Muscle layer of colon (tissue), 2 donors: ENCODE measurements around the gene TBC1D25.
A peak's percentile ranks its signal among the peaks of the same experiment; 100 is the strongest.
"Not testable (repeated sequence)": the region's sequence is repeated elsewhere in the genome, so short reads cannot be mapped to it uniquely, and the experiment has no call there.

Experiments used
- H3K27ac ChIP-seq: one replicate; pipeline ENCODE4 v1.7.0; 2013; ENCODE audit warnings: low read depth, mild to moderate bottlenecking, low read length, moderate library complexity
- H3K27me3 ChIP-seq, 2 donors: one replicate each; pipeline ENCODE4 v1.7.0; 2013; ENCODE audit warnings: low read length in 2 of 2, mild to moderate bottlenecking in 2 of 2; ENCODE audit not compliant: insufficient read depth in 2 of 2, control insufficient read depth in 1 of 2
- H3K36me3 ChIP-seq: one replicate; pipeline ENCODE4 v1.7.0; 2013; ENCODE audit warnings: mild to moderate bottlenecking, low read length; ENCODE audit not compliant: insufficient read depth
- H3K4me1 ChIP-seq: one replicate; pipeline ENCODE4 v1.7.0; 2013; ENCODE audit warnings: mild to moderate bottlenecking, low read length; ENCODE audit not compliant: insufficient read depth
- H3K4me3 ChIP-seq, 2 donors: one replicate each; pipeline ENCODE4 v1.7.0; 2013; ENCODE audit warnings: low read length in 2 of 2, low read depth in 1 of 2, mild to moderate bottlenecking in 1 of 2, moderate library complexity in 1 of 2
- H3K9ac ChIP-seq: one replicate; pipeline ENCODE4 v1.7.0; 2013; ENCODE audit warnings: low read length
- H3K9me3 ChIP-seq: one replicate; pipeline ENCODE4 v1.7.0; 2013; ENCODE audit warnings: mild to moderate bottlenecking, low read length
- donor health status: abdominal sarcoma.
- donor health status: Adenocarcinoma of cecum.

Gene TBC1D25

DNA sequence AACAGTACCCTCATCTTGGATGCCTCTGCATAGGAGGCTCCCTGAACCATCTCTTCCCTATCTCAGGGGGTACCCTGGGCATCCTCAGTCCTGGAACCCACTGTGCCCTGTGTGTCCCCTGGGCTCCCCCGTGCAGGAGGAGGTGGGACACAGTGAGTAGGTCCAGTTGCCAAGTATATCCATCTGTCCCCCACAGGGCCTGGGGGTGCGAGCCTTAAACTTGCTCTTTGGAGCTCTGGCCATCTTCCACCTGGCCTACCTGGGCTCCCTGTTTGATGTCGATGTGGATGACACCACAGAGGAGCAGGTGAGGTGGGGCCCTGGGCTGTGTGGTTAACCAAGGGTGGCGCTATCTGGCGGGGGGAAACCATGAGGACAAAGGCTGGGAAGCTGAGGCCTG lies 22.5 kb upstream of the TBC1D25 start:
- H3K27ac ChIP-seq: no peak overlapping the region
- H3K4me3 ChIP-seq: no peak overlapping the region
- H3K4me1 ChIP-seq: no peaks in the 10 kb centered on the region
- H3K36me3 ChIP-seq: peaks cover 13% of the 10 kb centered on the region
- peaks cover 0 to 10% of the 10 kb centered on the region in 2 donors for H3K27me3 ChIP-seq
- no peak overlapping the region for H3K9ac ChIP-seq
- H3K9me3 ChIP-seq: no peaks in the 10 kb centered on the region

DNA sequence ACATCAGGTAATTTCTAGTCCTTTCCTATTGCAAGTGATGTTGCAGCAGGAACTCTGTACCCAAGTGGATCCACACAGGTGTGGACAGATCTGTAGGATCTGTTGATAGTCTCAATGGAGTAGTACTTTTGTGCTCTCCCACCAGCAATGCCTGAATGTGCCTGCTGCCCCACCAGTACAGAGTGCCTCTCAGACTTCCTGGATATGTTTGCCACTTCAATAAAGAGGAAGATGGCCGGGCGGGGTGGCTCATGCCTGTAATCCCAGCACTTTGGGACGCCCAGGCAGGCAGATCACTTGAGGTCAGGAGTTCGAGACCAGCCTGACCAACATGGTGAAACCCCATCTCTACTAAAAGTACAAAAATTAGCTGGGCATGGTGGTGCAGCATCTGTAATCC lies 20.0 kb upstream of the TBC1D25 start:
- not testable (repeated sequence) for H3K4me1 ChIP-seq, H3K4me3 ChIP-seq, H3K9ac ChIP-seq

DNA sequence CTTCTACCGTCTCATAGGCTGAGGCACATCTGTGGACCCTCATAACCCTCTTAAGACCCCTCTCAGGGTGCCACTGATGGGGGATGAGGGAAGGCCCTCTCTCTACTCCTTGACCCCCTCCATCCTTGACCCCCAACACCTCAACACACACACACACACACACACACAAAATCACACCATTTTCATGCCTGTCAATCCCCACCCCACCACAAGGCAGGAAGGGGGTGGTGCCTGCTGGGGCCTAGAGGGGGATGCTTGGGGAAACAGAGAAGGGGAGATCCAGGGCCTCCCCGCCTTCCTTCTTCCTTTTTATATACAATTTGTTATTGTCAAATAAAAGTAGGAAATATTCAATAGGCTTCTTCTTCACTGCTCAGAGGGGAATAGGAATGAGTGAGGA lies 19.1 kb upstream of the TBC1D25 start:
- Histone ChIP-seq H3K9me3 (no peaks in the 10 kb centered on the region), H3K27me3 (no peaks in the 10 kb centered on the region), H3K4me1 (no peaks in the 10 kb centered on the region), H3K36me3 (peaks cover 8% of the 10 kb centered on the region), H3K4me3 (no peak overlapping the region), H3K27ac (no peak overlapping the region), H3K9ac (no peak overlapping the region)

More for the DNA sequence above, 20.0 kb upstream of the TBC1D25 start:
- H3K27me3 ChIP-seq, H3K27ac ChIP-seq, H3K9me3 ChIP-seq: not testable (repeated sequence)
- peaks cover 12% of the 10 kb centered on the region for H3K36me3 ChIP-seq

DNA sequence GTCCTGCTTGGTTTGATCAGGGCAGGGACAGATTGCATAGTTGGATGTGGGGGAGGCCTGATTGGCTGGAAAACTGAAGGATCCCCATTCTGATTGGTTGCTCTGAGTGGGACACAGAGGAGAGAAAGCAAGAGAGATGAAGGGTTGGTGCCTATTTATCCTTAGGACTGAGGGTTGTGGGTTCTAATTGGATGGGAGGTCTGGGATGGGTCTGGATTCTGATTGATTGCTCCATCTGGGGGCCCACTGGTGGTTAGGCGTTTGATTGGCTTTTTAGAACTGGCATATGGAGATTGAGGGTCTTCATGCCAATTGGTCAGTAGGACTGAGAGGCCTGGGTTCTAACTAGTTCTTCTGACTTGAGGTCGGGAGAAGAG lies 18.6 kb upstream of the TBC1D25 start:
- Histone ChIP-seq H3K4me1 (no peaks in the 10 kb centered on the region), H3K4me3 (peak overlapping the region; percentile 16 to 69), H3K36me3 (peaks cover 3% of the 10 kb centered on the region), H3K27me3 (no peaks in the 10 kb centered on the region), H3K9me3 (no peaks in the 10 kb centered on the region), H3K9ac (no peak overlapping the region), H3K27ac (peak overlapping the region; percentile 1)

DNA sequence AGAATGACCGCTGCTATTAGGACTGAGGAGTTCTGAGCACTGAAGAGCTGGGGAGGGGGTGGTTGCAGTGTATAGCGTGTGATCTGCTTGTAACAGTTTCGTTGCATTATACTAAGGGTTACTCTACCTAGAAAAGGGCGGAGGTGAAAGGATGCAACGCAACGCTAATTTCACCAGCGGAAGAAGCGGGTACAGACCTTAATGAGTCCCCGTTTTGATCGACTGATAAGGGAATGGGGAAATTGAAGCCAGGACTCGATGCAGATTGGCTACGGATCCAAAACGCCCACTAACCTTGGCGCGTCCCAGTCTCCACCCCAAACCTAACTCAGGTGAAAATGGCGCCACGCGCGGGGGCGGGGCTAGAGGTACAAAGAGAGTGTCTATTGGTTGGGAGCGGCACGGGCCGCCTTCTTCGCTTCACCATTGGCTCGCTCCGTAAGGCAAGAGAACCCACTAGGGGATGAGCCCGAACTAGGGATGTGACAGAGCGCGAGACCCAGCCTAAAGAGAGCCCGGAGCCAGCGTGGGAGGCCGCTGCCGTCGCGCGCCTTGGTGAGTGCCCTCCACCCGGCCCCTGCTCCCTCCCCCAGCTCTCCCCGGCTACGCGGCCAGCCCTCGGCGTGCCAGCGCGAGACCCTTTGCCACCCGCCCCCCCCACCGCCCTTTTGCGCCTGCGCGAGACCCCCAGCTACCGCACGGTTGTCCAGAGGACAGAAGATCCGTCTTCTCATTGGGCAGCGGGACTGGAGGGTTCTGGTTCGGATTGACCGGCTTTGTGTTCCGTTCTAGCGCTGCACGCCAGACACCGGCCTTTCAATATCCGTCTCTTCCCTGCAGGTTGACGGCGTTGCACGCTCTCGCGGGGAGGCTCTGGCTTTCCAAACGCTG lies 17.9 kb upstream of the TBC1D25 start, which contains the start of gene EBP:
Gene EBP, plus strand, starts transcription at position 456 of the 891 bp plus-strand sequence. CDS start 1,964 bp downstream, outside the sequence.
- Histone ChIP-seq H3K4me1 (no peaks in the 10 kb centered on the region), H3K4me3 (peak within 1 kb of the TSS; percentile 49 to 69), H3K27ac (peak within 1 kb of the TSS; percentile 1), H3K27me3 (no peaks in the 10 kb centered on the region), H3K9me3 (no peaks in the 10 kb centered on the region), H3K36me3 (peaks cover 4% of the 10 kb centered on the region), H3K9ac (peak within 1 kb of the TSS; percentile 11)

DNA sequence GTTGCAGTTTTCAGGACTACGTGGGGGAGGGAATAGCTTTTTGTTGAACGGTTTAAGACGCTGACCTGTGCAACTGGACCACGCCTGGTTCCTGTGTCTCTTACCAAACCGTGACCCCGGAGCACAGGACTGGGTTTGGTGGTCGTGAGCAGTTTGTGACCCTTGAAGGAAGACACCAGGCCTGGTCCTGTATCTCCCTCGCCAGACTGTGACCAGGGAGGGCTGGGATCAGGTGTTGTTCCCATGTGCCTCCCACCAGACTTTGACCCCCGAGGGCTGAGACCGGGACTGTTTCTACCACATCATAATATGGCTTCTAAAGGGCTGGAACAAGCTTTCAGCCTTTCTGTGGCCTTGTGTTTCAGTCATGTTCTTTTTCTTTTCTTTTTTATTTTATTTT lies 17.2 kb upstream of the TBC1D25 start:
- Histone ChIP-seq H3K9ac (peak overlapping the region; percentile 11), H3K27ac (peak overlapping the region; percentile 1), H3K4me1 (no peaks in the 10 kb centered on the region), H3K9me3 (no peaks in the 10 kb centered on the region), H3K27me3 (no peaks in the 10 kb centered on the region), H3K4me3 (peak overlapping the region; percentile 49 to 69), H3K36me3 (peaks cover 11% of the 10 kb centered on the region)

DNA sequence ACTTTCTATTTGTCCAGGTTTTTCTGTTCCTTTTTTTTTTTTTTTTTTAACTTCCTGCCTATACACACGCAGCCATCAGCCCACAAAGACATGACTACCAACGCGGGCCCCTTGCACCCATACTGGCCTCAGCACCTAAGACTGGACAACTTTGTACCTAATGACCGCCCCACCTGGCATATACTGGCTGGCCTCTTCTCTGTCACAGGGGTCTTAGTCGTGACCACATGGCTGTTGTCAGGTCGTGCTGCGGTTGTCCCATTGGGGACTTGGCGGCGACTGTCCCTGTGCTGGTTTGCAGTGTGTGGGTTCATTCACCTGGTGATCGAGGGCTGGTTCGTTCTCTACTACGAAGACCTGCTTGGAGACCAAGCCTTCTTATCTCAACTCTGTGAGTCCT lies 15.8 kb upstream of the TBC1D25 start:
- no peaks in the 10 kb centered on the region for H3K9me3 ChIP-seq
- H3K4me3 ChIP-seq: no peak overlapping the region
- H3K27ac ChIP-seq: no peak overlapping the region
- no peak overlapping the region for H3K9ac ChIP-seq
- H3K36me3 ChIP-seq: peaks cover 11% of the 10 kb centered on the region
- H3K27me3 ChIP-seq: no peaks in the 10 kb centered on the region
- no peaks in the 10 kb centered on the region for H3K4me1 ChIP-seq

DNA sequence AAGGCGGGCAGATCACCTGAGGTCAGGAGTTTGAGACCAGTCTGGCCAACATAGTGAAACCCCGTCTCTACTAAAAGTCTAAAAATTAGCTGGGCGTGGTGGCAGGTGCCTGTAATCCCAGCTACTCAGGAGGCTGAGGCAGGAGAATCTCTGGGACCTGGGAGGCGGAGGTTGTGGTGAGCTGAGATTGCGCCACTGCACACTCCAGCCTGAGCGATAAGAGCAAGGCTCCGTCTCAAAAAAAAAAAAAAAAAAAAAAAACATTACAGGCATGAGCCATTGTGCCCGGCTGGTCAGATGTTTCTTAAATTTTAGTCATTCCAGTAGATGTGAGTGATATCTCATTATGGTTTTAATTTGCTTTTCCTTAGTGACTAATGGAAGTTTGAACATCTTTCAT lies 13.7 kb upstream of the TBC1D25 start:
- H3K27me3 ChIP-seq, H3K4me1 ChIP-seq, H3K9ac ChIP-seq, H3K27ac ChIP-seq, H3K4me3 ChIP-seq, H3K9me3 ChIP-seq: not testable (repeated sequence)
- H3K36me3 ChIP-seq: peaks cover 11% of the 10 kb centered on the region

DNA sequence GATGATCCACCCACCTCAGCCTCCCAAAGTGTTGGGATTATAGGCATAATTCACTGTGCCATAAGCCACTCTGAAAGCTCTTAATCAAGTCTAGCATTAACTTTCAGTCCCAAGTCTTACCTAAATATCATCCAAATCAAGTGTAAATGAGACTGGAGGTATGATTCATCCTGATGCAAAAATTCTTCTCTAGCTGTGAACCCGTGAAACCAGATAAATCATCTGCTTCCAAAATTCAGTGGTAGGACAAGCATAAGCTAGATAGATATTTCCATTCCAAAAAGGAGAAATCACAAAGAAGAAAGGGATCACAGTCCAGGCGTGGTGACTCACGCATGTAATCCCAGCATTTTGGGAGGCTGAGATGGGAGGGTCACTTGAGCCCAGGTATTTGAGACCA lies 8.8 kb upstream of the TBC1D25 start:
- Histone ChIP-seq H3K36me3 (peaks cover 11% of the 10 kb centered on the region), H3K9me3 (no peaks in the 10 kb centered on the region), H3K4me1 (no peaks in the 10 kb centered on the region), H3K27ac (no peak overlapping the region), H3K4me3 (no peak overlapping the region), H3K27me3 (no peaks in the 10 kb centered on the region), H3K9ac (no peak overlapping the region)

DNA sequence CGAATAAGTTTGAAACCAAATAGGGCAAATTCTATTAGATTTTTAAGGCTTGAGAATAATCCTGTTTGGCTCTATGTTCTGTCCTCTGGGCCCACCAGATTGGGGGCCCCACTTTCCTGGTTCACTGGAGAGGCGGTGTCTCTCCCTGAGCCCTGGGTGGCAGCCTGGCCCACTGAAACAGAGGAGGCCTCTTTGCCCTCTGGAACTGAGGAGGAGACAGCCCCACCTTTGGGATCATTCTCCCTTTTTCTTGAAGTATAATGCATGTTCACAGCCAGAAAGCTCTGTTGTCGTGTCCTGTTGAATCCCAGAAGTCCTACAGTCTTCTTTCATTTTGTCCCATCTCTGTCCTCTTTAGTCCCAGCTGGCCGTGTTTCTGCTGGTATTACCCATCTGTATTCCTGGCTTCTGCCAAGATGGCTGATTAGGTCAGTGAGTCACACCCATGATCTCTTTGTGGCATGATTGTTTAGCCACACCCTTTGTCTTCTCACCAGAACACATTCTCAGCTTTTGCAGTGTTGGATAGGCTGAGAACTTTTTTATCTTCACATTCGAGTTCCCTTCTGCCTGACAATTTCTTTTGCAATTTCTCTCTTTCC lies 8.1 kb upstream of the TBC1D25 start:
- no peak overlapping the region for H3K27ac ChIP-seq

DNA sequence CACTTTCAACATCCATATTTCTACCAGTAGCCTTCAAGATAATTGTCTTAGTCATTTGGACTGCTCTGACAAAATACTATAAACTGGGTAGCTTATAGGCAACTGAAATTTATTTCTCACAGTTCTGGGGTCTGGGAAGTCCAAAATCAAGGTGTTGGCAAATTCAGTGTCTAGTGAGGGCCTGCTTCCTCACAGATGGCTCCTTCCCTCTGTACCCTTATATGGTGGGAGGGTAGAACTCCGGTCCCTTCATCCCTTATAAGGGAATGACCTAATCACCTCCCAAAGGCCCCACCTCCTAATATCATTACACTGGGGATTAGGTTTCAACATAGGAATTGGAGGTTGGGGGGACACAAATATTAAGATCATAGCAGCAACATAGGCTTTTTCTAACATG lies 7.4 kb upstream of the TBC1D25 start:
- Histone ChIP-seq H3K9ac (no peak overlapping the region), H3K27me3 (no peaks in the 10 kb centered on the region), H3K36me3 (peaks cover 1% of the 10 kb centered on the region), H3K27ac (no peak overlapping the region), H3K9me3 (no peaks in the 10 kb centered on the region), H3K4me3 (no peak overlapping the region), H3K4me1 (no peaks in the 10 kb centered on the region)

More for the DNA sequence above, 8.1 kb upstream of the TBC1D25 start:
- no peaks in the 10 kb centered on the region for H3K4me1 ChIP-seq
- H3K9me3 ChIP-seq: no peaks in the 10 kb centered on the region
- H3K4me3 ChIP-seq: no peak overlapping the region
- H3K9ac ChIP-seq: no peak overlapping the region
- no peaks in the 10 kb centered on the region for H3K27me3 ChIP-seq
- H3K36me3 ChIP-seq: peaks cover 8% of the 10 kb centered on the region
